BLaER1 treated with 17β-estradiol and CSF1 and Interleukin-3, amounts not matched to agents 10 nM and 100 nM (cell line): ENCODE measurements around the gene CNGB1.
A peak's percentile ranks its signal among the peaks of the same experiment; 100 is the strongest.

Source experiments
- H3K27ac ChIP-seq, 11 experiments: shearing (Covaris generic); formaldehyde crosslinking; 2 replicates each; pipeline ENCODE4 v1.8.1; 2022
- H3K27me3 ChIP-seq, 11 experiments: shearing (Covaris generic); formaldehyde crosslinking; 2 replicates each; pipeline ENCODE4 v1.8.1; 2022
- H3K36me3 ChIP-seq, 11 experiments: shearing (Covaris generic); formaldehyde crosslinking; 2 replicates each; pipeline ENCODE4 v1.8.1; 2022
- H3K4me1 ChIP-seq, 10 experiments: shearing (Covaris generic); formaldehyde crosslinking; 2 replicates each; pipeline ENCODE4 v1.8.1; 2022
- H3K4me2 ChIP-seq, 11 experiments: shearing (Covaris generic); formaldehyde crosslinking; 2 replicates each; pipeline ENCODE4 v1.8.1; 2022
- H3K4me3 ChIP-seq, 10 experiments: shearing (Covaris generic); formaldehyde crosslinking; 2 replicates each; pipeline ENCODE4 v1.8.1; 2022
- H3K9ac ChIP-seq, 11 experiments: shearing (Covaris generic); formaldehyde crosslinking; 2 replicates each; pipeline ENCODE4 v1.8.1; 2022
- H3K9me3 ChIP-seq, 11 experiments: shearing (Covaris generic); formaldehyde crosslinking; replicated peaks in 1 of 11; 2 replicates each; pipeline ENCODE4 v1.8.1; 2022
- H4K20me1 ChIP-seq, 11 experiments: shearing (Covaris generic); formaldehyde crosslinking; 2 replicates each; pipeline ENCODE4 v1.8.1; 2022
- Cebpa-rat ChIP-seq, 11 experiments: shearing (Covaris generic); IDR thresholded peaks; 2 replicates each; pipeline ENCODE4 v1.8.1; 2022

The CNGB1 gene

GRCh38 chr16:57908409-57908987 lies 62.4 kb downstream of the CNGB1 start:
- Histone ChIP-seq H4K20me1 (0 out of 22 replicates have a peak, but pooled peaks cover 0 to 3% (median 0%) of the 10 kb centered on the region in 11 experiments), H3K27ac (no peak overlapping the region), H3K4me2 (no peak overlapping the region), H3K4me3 (no peak overlapping the region), H3K27me3 (peaks cover 0 to 11% (median 0%) of the 10 kb centered on the region in 11 experiments; a peak in 4 of 22 replicates), H3K4me1 (peaks cover 0 to 10% (median 0%) of the 10 kb centered on the region in 10 experiments; a peak in 5 of 20 replicates), H3K9me3 (no peaks in the 10 kb centered on the region), H3K9ac (no peak overlapping the region), H3K36me3 (no peaks in the 10 kb centered on the region)
- TF ChIP-seq Cebpa-rat (IDR thresholded peaks at IDR 0.05) = no peak

GRCh38 chr16:57906382-57907316 lies 64.3 kb downstream of the CNGB1 start:
- no peaks in the 10 kb centered on the region for H3K9me3 ChIP-seq
- peak overlapping the region in 2 of 11 experiments; percentile 19 to 24; a peak in 3 of 22 replicates for H3K4me2 ChIP-seq
- peaks cover 0 to 11% (median 0%) of the 10 kb centered on the region in 10 experiments; a peak in 5 of 20 replicates for H3K4me1 ChIP-seq
- H3K9ac ChIP-seq = no peak overlapping the region
- no peaks in the 10 kb centered on the region for H3K36me3 ChIP-seq
- H4K20me1 ChIP-seq = peaks cover 0 to 1% (median 0%) of the 10 kb centered on the region in 11 experiments; a peak in 1 of 22 replicates
- H3K4me3 ChIP-seq = no peak overlapping the region
- no peak overlapping the region for H3K27ac ChIP-seq
- peaks cover 0 to 11% (median 0%) of the 10 kb centered on the region in 11 experiments; a peak in 4 of 22 replicates for H3K27me3 ChIP-seq
- no peak for TF ChIP-seq Cebpa-rat (IDR thresholded peaks at IDR 0.05)

GRCh38 chr16:57904101-57904500 lies 66.8 kb downstream of the CNGB1 start:
- TF ChIP-seq Cebpa-rat (IDR thresholded peaks at IDR 0.05) = no peak
- Histone ChIP-seq H3K27me3 (peaks cover 0 to 11% (median 0%) of the 10 kb centered on the region in 11 experiments; a peak in 4 of 22 replicates), H3K27ac (no peak overlapping the region)

GRCh38 chr16:57903656-57904055 lies 67.3 kb downstream of the CNGB1 start:
- H3K27me3 ChIP-seq = peaks cover 0 to 11% (median 0%) of the 10 kb centered on the region in 11 experiments; a peak in 4 of 22 replicates
- no peaks in the 10 kb centered on the region for H3K36me3 ChIP-seq
- H4K20me1 ChIP-seq = no peaks in the 10 kb centered on the region; a peak in 1 of 22 replicates
- peaks cover 0 to 25% (median 0%) of the 10 kb centered on the region in 10 experiments; a peak in 7 of 20 replicates for H3K4me1 ChIP-seq
- no peak overlapping the region for H3K27ac ChIP-seq
- H3K9me3 ChIP-seq = no peaks in the 10 kb centered on the region
- H3K9ac ChIP-seq = no peak overlapping the region
- peak overlapping the region in 2 of 11 experiments; percentile 29 to 47; a peak in 3 of 22 replicates for H3K4me2 ChIP-seq
- no peak overlapping the region for H3K4me3 ChIP-seq
- no peak for TF ChIP-seq Cebpa-rat (IDR thresholded peaks at IDR 0.05)

More at GRCh38 chr16:57904101-57904500, 66.8 kb downstream of the CNGB1 start:
- Histone ChIP-seq H3K36me3 (no peaks in the 10 kb centered on the region), H3K4me2 (peak overlapping the region in 3 of 11 experiments; percentile 19 to 47 (median 29); a peak in 3 of 22 replicates), H3K4me3 (no peak overlapping the region), H3K4me1 (peaks cover 0 to 21% (median 0%) of the 10 kb centered on the region in 10 experiments; a peak in 7 of 20 replicates), H3K9ac (no peak overlapping the region; a peak in 1 of 22 replicates), H4K20me1 (no peaks in the 10 kb centered on the region; a peak in 1 of 22 replicates), H3K9me3 (no peaks in the 10 kb centered on the region)

GRCh38 chr16:57901480-57902069 lies 69.4 kb downstream of the CNGB1 start:
- H3K9ac ChIP-seq = no peak overlapping the region
- H3K27ac ChIP-seq = no peak overlapping the region
- H3K9me3 ChIP-seq = no peaks in the 10 kb centered on the region
- H3K4me2 ChIP-seq = no peak overlapping the region
- H3K4me1 ChIP-seq = peaks cover 0 to 42% (median 0%) of the 10 kb centered on the region in 10 experiments; a peak in 7 of 20 replicates
- H3K4me3 ChIP-seq = no peak overlapping the region
- no peak for TF ChIP-seq Cebpa-rat (IDR thresholded peaks at IDR 0.05)
- no peaks in the 10 kb centered on the region for H3K36me3 ChIP-seq
- peaks cover 0 to 9% (median 0%) of the 10 kb centered on the region in 11 experiments; a peak in 4 of 22 replicates for H3K27me3 ChIP-seq
- H4K20me1 ChIP-seq = no peaks in the 10 kb centered on the region; a peak in 1 of 22 replicates

GRCh38 chr16:57900796-57901479 lies 70.0 kb downstream of the CNGB1 start:
- Histone ChIP-seq H3K27me3 (peaks cover 0 to 2% (median 0%) of the 10 kb centered on the region in 11 experiments; a peak in 2 of 22 replicates), H3K27ac (no peak overlapping the region), H3K36me3 (no peaks in the 10 kb centered on the region), H4K20me1 (no peaks in the 10 kb centered on the region; a peak in 1 of 22 replicates), H3K9ac (no peak overlapping the region), H3K4me1 (peaks cover 0 to 48% (median 0%) of the 10 kb centered on the region in 10 experiments; a peak in 8 of 20 replicates), H3K4me3 (no peak overlapping the region), H3K4me2 (no peak overlapping the region), H3K9me3 (no peaks in the 10 kb centered on the region)
- no peak for TF ChIP-seq Cebpa-rat (IDR thresholded peaks at IDR 0.05)

- no peaks in the 10 kb centered on the region for H3K27me3 ChIP-seq
- peak overlapping the region in 2 of 11 experiments; percentile 31 to 47; a peak in 3 of 22 replicates for H3K4me2 ChIP-seq
- no peak for TF ChIP-seq Cebpa-rat (IDR thresholded peaks at IDR 0.05)
- no peaks in the 10 kb centered on the region for H3K36me3 ChIP-seq
- H3K4me1 ChIP-seq = peaks cover 0 to 57% (median 0%) of the 10 kb centered on the region in 10 experiments; a peak in 8 of 20 replicates
- peaks cover 0 to 2% (median 0%) of the 10 kb centered on the region in 11 experiments; a peak in 2 of 22 replicates for H3K9me3 ChIP-seq
- no peak overlapping the region for H3K27ac ChIP-seq
- H3K4me3 ChIP-seq = no peak overlapping the region
- no peak overlapping the region; a peak in 1 of 22 replicates for H3K9ac ChIP-seq
- H4K20me1 ChIP-seq = no peaks in the 10 kb centered on the region; a peak in 1 of 22 replicates
Measured at GRCh38 chr16:57899771-57900661, 70.9 kb downstream of the CNGB1 start.
